AG04449 (cell line): ENCODE data around the gene PPP1R2.

Experiments used
- CTCF ChIA-PET: fragments of 350-600 bp; formaldehyde crosslinking; extraction: SDS; loops from one replicate; lab custom pipeline; 2021; ENCODE audit warnings: antibody characterized with exemption; lab: Yijun Ruan, JAX
- POLR2A ChIA-PET: fragments of 400-600, 350-600 bp; formaldehyde crosslinking; extraction: SDS; loops from one replicate; lab custom pipeline; 2020; ENCODE audit warnings: antibody characterized with exemption, inconsistent platforms; lab: Yijun Ruan, JAX
- DNase-seq: peaks from one replicate; pipeline ENCODE4 v3.0.0-alpha.2; 2010; ENCODE audit warnings: low read depth, low spot score
- H3K4me3 ChIP-seq: 2 replicates; pipeline ENCODE4 v1.5.1; 2011; ENCODE audit warnings: low read depth, mild to moderate bottlenecking, control low read depth, low read length
- TF ChIP-seq, protein P1 (sequence below): IDR thresholded peaks from one replicate; pipeline ENCODE4 v1.5.1; 2011; ENCODE audit warnings: mild to moderate bottlenecking, moderate library complexity, low read length, control low read depth, inconsistent platforms; ENCODE audit not compliant: insufficient read depth; ENCODE audit errors: missing control alignments

The PPP1R2 gene

DNA sequence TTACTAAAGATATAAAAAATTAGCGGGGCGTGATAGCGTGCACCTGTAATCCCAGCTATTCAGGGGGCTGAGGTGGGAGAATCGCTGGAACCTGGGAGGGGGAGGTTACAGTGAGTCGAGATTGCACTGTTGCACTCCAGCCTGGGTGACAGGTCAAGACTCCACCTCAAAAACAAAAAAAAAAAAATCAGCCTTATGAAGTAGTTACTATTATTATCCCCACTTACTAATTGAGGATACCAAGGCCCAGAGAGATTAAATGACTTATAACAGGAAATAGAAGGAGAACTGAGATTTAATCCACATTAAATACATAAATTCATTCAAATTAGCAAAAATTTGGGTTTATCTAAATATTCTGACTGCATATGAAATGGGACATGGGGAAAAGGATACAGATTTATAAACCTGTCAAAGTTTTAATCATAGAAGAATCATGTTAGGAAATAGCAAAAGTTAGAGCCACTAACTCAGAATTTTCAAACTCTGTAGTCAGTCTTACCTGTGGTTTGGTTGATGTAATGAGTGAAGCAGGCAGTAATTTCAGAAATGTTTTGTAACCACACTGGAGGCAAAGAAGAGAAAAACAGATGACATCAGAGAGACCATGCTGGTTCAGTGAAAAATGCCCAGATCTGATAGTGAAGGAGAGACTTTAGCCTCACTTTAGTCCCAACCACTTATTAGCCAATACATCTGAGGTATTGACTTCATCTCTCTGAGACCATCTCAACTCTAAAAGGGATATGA is 75.3 kb downstream of the PPP1R2 start:
- no peak overlapping the region for H3K4me3 ChIP-seq
- TF ChIP-seq, protein P1, sequence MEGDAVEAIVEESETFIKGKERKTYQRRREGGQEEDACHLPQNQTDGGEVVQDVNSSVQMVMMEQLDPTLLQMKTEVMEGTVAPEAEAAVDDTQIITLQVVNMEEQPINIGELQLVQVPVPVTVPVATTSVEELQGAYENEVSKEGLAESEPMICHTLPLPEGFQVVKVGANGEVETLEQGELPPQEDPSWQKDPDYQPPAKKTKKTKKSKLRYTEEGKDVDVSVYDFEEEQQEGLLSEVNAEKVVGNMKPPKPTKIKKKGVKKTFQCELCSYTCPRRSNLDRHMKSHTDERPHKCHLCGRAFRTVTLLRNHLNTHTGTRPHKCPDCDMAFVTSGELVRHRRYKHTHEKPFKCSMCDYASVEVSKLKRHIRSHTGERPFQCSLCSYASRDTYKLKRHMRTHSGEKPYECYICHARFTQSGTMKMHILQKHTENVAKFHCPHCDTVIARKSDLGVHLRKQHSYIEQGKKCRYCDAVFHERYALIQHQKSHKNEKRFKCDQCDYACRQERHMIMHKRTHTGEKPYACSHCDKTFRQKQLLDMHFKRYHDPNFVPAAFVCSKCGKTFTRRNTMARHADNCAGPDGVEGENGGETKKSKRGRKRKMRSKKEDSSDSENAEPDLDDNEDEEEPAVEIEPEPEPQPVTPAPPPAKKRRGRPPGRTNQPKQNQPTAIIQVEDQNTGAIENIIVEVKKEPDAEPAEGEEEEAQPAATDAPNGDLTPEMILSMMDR = no peak
- ChIA-PET POLR2A (no interaction called here), CTCF (no interaction called here)
- DNase-seq = peak; percentile 23

DNA sequence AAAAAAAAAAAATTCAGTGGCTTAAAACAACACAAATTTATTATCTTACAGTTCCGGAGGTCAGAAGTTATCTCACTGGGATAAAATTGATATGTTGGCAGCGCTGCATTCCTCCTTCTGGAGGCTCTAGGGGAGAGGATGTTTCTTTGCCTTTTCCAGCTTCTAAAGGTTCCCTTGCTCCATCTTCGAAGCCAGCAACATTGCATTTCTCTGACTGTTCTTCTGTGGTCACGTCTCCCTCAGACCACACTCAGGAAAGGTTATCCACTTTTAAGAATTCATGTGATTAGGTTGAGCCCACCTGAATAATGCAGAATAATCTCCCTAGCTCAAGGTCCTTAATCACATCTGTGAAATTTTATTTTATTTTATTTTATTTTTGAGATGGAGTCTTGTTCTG is 76.9 kb downstream of the PPP1R2 start:
- H3K4me3 ChIP-seq = no peak overlapping the region
- no peak for DNase-seq
- POLR2A ChIA-PET = interaction anchor here (1.2 kb wide), 1 partner anchor 77 kb away, joined by 4 read pairs; the partner anchor contains the start of gene PPP1R2
- TF ChIP-seq, protein P1 = no peak
- CTCF ChIA-PET = interaction anchor here (0.8 kb wide), 1 partner anchor 195 kb away, joined by 3 read pairs; the partner anchor contains the start of gene XXYLT1
